Measurements from ENCODE around the gene CPNE6.
A peak's percentile ranks its signal among the peaks of the same experiment; 100 is the strongest.

The CPNE6 gene

GRCh38 chr14:24113801-24114531, 42.6 kb downstream of the CPNE6 start:
- Histone ChIP-seq H3K4me2 (ENCODE audit: low read depth, low read length, poor library complexity, severe bottlenecking) (peak overlapping the region; percentile 89), H3K79me2 (ENCODE audit: insufficient read depth, low read length) (peaks cover 16% of the 10 kb centered on the region), H3K27ac (ENCODE audit: low read depth, low read length) (peak overlapping the region; percentile 90), H3K9me3 (ENCODE audit: insufficient read depth, low read length) (no peaks in the 10 kb centered on the region), H3K36me3 (ENCODE audit: low read length) (no peaks in the 10 kb centered on the region), H3F3A (ENCODE audit: insufficient read depth) (peaks cover 16% of the 10 kb centered on the region; the same call in 1 of the 2 replicates), H3K4me3 (ENCODE audit: insufficient read depth, low read length, poor library complexity, severe bottlenecking) (peak overlapping the region; percentile 67), H3K9me2 (replicated peaks; ENCODE audit: insufficient read depth, low read length) (no peaks in the 10 kb centered on the region), H3K9ac (ENCODE audit: low read length) (peak overlapping the region; percentile 82), H3K27me3 (ENCODE audit: low read length) (no peaks in the 10 kb centered on the region), H4K20me1 (ENCODE audit: low read depth, low read length) (no peaks in the 10 kb centered on the region), H2AFZ (ENCODE audit: low read depth, low read length, severe bottlenecking) (peak overlapping the region; percentile 49)
- TF ChIP-seq EZH2phosphoT487 (conservative IDR thresholded peaks at IDR 0.05; ENCODE audit: low read length) (no peak), CTCF (IDR thresholded peaks at IDR 0.05; ENCODE audit: insufficient read depth, low read length, poor library complexity, severe bottlenecking) (no peak)

- peaks cover 13% of the 10 kb centered on the region; the same call in 1 of the 2 replicates for H3F3A ChIP-seq (ENCODE audit: insufficient read depth)
- peak within 1 kb of the TSS; percentile 49 for H2AFZ ChIP-seq (ENCODE audit: low read depth, low read length, severe bottlenecking)
- H3K9ac ChIP-seq (ENCODE audit: low read length), result peak within 1 kb of the TSS; percentile 82
- H3K27me3 ChIP-seq (ENCODE audit: low read length), result no peaks in the 10 kb centered on the region
- peak within 1 kb of the TSS; percentile 75 for H3K4me3 ChIP-seq (ENCODE audit: insufficient read depth, low read length, poor library complexity, severe bottlenecking)
- no peaks in the 10 kb centered on the region for H3K36me3 ChIP-seq (ENCODE audit: low read length)
- peaks cover 16% of the 10 kb centered on the region for H3K79me2 ChIP-seq (ENCODE audit: insufficient read depth, low read length)
- peak within 1 kb of the TSS; percentile 90 for H3K27ac ChIP-seq (ENCODE audit: low read depth, low read length)
- TF ChIP-seq EZH2phosphoT487 (conservative IDR thresholded peaks at IDR 0.05; ENCODE audit: low read length) (no peak), CTCF (IDR thresholded peaks at IDR 0.05; ENCODE audit: insufficient read depth, low read length, poor library complexity, severe bottlenecking) (no peak)
- peak within 1 kb of the TSS; percentile 89 for H3K4me2 ChIP-seq (ENCODE audit: low read depth, low read length, poor library complexity, severe bottlenecking)
- no peaks in the 10 kb centered on the region for H3K9me2 ChIP-seq (replicated peaks; ENCODE audit: insufficient read depth, low read length)
- no peaks in the 10 kb centered on the region for H4K20me1 ChIP-seq (ENCODE audit: low read depth, low read length)
- H3K9me3 ChIP-seq (ENCODE audit: insufficient read depth, low read length), result no peaks in the 10 kb centered on the region
These were observed 43.4 kb downstream of the CPNE6 start, which contains the start of the genes DCAF11 and NRL for GRCh38 chr14:24114532-24115421. Gene DCAF11, plus strand, starts transcription at chr14:24114777. Its CDS starts 818 bp downstream, at chr14:24115595. Gene NRL, minus strand, starts transcription at chr14:24114949. Its CDS starts 32,101 bp downstream, at chr14:24082848.

GRCh38 chr14:24115422-24116127, 44.2 kb downstream of the CPNE6 start:
- H3F3A ChIP-seq (ENCODE audit: insufficient read depth), result peaks cover 5% of the 10 kb centered on the region; the same call in 1 of the 2 replicates
- H3K79me2 ChIP-seq (ENCODE audit: insufficient read depth, low read length), result peaks cover 16% of the 10 kb centered on the region
- peak overlapping the region; percentile 22; the same call in 1 of the 2 replicates for H3K27ac ChIP-seq (ENCODE audit: low read depth, low read length)
- no peaks in the 10 kb centered on the region for H3K27me3 ChIP-seq (ENCODE audit: low read length)
- H2AFZ ChIP-seq (ENCODE audit: low read depth, low read length, severe bottlenecking), result peak overlapping the region; percentile 8
- H3K36me3 ChIP-seq (ENCODE audit: low read length), result no peaks in the 10 kb centered on the region
- peak overlapping the region; percentile 75 for H3K4me3 ChIP-seq (ENCODE audit: insufficient read depth, low read length, poor library complexity, severe bottlenecking)
- peak overlapping the region; percentile 81 for H3K4me2 ChIP-seq (ENCODE audit: low read depth, low read length, poor library complexity, severe bottlenecking)
- H3K9me2 ChIP-seq (replicated peaks; ENCODE audit: insufficient read depth, low read length), result no peaks in the 10 kb centered on the region
- H3K9me3 ChIP-seq (ENCODE audit: insufficient read depth, low read length), result no peaks in the 10 kb centered on the region
- TF ChIP-seq CTCF (IDR thresholded peaks at IDR 0.05; ENCODE audit: insufficient read depth, low read length, poor library complexity, severe bottlenecking) (no peak), EZH2phosphoT487 (conservative IDR thresholded peaks at IDR 0.05; ENCODE audit: low read length) (no peak)
- no peaks in the 10 kb centered on the region for H4K20me1 ChIP-seq (ENCODE audit: low read depth, low read length)
- peak overlapping the region; percentile 82 for H3K9ac ChIP-seq (ENCODE audit: low read length)
